HUDEP-2 (cell line): ENCODE results near the gene STK32A.
A peak's percentile ranks its signal among the peaks of the same experiment; 100 is the strongest.

ENCODE experiments used
- DNase-seq, 76 experiments: peaks; one replicate each; lab custom pipeline; 2025; ENCODE audit not compliant: unreplicated experiment in 76 of 76; lab: John Stamatoyannopoulos, UW

Gene STK32A

DNA sequence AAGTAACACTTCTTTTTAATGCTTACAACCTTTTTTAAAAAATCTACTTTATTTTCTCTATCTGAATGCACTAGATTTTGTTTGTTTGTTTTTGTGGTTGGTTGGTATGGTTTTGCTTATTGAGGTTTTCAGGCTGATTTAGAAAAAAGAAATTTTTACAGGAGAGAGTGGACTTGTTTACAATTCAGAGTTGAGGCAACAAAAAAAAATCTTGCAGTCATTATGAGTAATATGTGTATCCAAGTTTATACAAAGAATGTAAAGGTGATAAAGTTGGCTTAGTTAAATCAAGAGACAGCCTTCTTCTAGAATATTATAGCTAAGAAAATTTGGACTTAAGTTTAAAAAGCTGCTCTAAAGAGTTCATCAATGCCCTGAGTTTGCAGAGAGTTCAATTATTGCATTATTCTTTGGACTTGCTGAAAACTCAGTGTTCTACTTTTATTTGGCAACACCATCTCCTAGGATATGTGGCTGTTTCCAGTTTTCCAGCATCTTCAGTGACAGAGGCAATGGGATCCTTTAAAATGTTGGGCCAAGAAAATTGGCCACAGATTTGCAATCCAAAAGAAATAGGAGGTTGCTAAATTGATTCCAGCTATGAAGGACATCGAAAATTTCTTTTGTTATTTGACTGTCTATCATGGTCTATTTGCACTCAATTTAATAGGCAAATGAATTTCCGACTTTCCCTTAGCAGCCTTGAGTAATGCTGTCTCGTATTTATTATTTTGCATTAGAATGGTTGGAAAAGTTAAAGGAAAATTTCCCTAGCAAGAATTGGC lies 10.7 kb downstream of the STK32A start:
- no peak for DNase-seq

- DNase-seq, result no peak
Observed at GRCh38 chr5:147248561-147248960, 13.7 kb downstream of the STK32A start.

DNA sequence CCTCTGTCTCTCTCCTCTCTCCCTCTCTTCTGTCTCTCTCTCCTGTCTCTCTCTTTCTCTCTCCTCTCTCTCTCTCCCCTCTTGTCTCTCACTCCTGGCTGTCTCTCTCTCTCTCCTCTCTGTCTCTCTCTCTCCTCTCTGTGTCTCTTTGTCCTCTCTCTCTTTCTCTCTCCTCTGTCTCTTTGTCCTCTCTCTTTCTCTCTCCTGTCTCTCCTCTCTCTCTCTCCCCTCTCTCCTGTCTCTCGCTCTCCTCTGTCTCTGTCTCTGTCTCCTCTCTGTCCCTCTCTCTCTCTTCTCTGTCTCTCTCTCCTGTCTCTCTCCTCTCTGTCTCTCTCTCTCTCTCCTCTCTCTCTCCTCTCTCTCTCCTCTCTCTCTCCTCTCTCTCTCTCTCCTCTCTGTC lies 25.0 kb downstream of the STK32A start:
- no peak for DNase-seq

GRCh38 chr5:147267082-147267832 lies 32.4 kb downstream of the STK32A start:
- no peak for DNase-seq

GRCh38 chr5:147276497-147276896 lies 41.7 kb downstream of the STK32A start:
- DNase-seq, result no peak

DNA sequence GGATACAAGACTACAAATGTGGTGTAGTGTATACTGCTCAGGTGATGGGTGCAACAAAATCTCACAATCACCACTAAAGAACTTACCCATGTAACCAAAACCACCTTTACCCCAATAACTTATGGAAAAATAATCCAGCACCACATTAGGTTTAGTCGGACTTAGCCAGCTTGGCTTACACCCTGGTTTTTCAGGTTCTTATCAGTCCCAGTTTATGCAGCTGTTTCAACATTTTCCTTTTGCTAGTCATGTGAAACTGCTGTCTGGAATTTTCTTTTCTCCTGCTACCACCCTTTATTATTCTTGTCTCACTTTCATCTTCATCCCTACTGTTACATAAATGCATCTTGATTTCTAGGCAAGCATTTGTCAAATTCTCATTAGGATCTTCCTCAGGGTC lies 51.5 kb downstream of the STK32A start:
- no peak for DNase-seq

DNA sequence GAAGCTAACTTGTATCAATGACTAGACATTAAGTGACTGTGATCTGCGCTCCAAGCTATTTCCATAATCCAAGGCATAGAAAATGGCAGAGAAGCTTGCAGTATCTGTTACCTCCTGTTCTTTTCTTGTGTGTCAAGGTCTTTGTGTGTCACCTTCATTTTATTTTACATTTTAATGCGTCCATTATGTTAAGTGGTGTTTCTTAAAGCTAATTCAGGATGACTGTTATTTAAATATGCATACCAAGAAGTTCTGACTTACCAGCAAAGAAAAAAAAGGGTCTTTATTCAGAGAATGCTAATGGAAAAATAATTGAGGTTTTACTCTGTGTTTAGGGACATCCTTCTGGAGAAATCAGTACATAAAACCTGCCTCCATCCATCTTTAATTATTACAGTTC lies 52.3 kb downstream of the STK32A start:
- DNase-seq, result no peak

- DNase-seq, result no peak
Observed at GRCh38 chr5:147290261-147290660, 55.4 kb downstream of the STK32A start.

DNA sequence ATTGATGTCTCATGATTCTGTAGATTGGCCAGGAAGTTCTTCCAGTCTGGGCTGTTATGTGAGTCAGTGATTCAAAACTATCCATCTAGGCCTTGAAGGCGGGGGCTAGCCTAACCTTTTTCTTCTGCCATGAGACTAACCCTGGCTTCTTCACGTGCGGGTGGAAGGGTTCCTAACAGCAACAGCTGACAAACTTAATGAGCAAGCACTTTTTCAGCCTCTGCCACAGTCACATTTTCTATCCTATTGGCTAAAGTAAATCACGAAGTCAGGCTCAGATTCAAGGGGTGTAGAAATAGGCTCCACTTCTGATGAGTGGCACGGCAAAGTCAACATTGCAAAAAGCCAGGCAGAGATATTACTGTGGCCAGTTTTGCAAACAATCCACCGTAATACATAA lies 68.4 kb downstream of the STK32A start:
- DNase-seq, result no peak

DNA sequence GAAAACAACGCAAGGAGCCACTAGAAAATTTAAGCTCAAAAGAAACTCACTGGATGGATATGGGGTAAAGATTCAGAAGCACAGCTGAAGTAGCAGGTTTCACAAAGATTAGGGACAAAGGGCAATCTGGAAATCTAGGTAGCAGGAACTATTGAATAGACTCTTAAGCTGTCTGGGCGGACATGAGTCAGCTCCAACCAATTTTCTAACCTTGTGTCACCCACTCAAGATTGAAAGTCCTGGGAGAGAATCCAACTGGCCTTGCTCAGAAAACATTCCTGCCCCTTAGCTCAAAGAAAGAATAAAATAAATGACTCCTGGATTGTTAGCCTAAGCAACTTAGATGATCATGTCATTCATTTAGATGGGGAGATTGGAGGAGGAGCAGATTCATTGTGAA lies 69.2 kb downstream of the STK32A start:
- DNase-seq, result no peak

DNA sequence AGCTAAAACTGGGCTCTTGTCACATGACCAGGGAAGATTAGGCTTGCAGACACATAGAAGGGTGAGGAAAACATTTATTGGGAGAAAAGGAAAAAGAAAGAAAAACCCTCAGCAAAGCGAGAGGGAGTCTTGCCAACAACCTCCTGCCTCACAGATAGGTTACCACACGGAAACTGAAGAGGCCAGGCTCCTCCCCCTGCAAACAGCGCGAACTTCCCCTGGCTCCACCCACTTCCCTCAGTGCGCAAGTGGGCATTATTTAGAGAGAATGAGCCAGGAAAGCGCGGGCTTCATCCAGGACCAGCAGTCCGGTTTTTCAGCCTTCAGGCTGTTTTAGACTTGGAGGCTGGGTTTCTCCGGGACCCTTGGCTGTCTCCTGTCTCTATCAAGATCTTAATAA lies 70.3 kb downstream of the STK32A start:
- no peak for DNase-seq

- DNase-seq, result no peak
Observed at GRCh38 chr5:147306351-147306750, 71.5 kb downstream of the STK32A start.

GRCh38 chr5:147307170-147307569 lies 72.3 kb downstream of the STK32A start:
- no peak for DNase-seq

DNA sequence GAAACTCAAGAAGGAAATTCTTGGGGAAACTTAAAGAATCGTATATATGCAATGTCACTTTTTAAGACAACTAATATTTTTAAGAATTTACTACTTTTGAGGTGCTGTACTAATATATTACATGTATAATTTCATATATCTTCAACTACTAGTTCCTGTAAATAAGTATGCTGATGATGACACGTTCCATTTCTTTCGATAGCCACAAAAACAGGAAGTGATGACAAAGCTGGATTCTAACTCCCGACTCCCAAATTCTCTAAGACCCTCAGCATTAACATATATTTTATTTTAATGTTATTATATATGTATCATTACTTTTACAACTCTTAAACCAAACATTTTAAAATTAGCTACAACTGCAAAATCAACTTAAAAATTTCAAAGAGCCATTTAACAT lies 74.8 kb downstream of the STK32A start:
- DNase-seq, result no peak

DNA sequence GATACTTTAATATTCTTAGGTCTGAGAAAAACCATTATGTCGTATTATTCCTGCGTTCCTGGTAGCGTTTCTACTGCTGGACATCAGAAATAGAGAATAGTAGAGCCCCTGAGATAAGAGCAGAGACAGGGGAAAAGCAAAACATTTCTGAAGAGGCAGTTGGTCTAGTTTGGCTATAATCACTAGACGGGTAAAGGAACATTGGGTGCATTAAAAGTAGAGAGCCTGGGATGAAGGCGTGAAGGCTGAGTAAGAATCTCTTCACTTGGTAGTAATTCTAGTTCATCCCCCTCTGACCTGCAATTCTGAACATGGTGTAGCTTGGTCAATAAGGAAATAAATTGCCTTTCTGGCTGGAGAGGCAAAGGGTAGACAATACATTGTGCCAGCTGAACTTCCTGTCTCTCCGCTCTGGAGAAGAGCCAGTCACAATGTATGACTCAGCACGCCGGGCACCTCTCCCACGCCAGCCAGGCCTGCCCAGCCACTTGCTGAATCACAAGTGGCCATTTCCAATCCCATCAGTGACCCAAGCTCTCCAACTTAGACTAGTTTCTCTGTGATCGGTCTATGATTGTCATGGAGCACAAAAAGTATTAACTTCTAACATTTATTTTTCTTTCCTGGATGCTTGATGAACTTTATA lies 75.4 kb downstream of the STK32A start:
- peak in 58 of 76 experiments; percentile 1 to 67 (median 33) for DNase-seq

DNA sequence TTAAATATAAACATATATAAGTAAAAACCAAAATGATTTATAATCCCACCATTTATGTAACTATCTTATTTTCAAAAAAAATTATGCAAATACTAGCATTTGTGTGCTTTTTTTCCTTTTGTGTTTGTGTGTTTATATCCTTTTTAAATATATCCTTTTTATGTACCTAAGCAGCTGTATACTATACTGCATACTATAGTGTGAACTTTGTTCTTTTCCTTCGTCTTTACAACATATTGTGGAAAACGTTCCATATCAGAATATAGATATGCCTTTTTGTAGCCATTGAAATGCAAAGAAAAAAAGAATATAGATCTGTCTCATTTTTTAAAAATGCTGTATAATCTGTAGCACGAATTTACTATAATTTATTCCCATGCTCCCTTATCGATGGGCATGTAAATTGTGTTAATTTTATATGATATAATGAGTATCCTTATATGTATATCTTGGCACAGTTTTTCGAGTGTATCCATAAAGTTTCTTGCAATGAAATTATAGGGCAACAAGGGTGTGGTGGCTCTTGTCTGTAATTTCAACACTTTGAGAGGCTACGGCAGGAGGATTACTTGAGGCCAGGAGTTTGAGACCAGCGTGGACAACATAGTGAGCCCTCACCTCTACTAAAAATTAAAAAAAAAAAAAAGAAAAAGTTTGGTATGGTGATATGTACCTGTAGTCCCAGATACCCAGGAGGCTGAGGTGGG lies 83.3 kb downstream of the STK32A start:
- no peak for DNase-seq

DNA sequence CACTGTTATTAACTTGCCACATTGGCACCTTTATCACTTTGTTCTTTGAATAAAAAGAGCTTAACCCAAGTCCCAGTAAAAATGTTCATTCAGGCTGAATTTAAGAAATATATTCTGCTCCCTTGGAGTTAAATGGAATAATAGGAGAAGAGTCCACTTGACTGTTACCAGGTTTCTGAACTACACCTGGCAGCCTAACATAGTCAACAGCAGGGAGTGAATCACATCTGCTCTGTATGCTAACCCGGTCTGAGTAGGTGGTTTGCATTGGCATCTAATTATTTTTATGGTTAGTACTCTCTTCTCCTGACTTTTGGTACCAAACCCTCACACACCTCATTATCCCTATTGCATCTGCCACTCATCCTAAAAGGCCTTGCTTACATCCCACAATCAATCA lies 86.7 kb downstream of the STK32A start:
- DNase-seq, result no peak

DNA sequence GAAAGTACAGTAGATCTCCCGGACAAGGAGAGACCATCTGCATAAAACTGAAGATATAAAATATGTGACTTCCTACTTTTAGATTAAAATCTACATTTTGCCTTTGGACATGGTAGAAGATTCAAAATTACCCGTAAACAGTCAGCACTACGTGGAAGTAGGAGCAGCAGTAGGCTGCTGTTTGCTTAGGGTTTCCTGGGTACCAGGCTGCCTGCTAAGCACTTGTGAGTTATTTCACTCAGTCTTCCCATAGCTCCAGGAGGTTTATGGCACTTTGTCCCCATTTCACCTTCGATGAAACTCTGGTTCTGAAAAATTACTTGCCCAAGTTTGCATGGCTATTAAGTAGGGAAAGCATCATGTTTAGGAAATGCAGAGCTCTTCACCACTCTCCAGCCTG lies 92.6 kb downstream of the STK32A start:
- no peak for DNase-seq

DNA sequence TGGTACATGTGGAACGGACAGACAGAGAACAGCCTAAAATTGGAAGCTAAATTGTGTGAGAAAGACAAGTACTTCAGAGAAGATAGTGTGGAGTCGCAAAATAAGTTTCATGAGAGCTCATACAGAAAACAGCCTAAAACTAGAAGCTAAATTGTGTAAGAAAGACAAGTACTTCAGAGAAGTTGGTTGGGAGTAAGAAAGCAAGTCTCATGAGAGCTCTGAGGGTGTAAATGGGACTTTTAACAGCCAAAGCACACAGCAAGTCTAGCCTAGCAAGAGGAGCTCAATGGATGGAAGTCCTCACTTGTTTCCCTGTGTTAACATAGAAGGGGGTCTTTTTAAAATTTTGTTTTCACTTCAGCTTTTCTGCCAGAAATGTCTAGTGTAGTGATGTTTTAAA lies 93.1 kb downstream of the STK32A start:
- DNase-seq, result no peak

- no peak for DNase-seq
Observed at GRCh38 chr5:147332658-147333057, 97.8 kb downstream of the STK32A start.

GRCh38 chr5:147336876-147337275 lies 102.0 kb downstream of the STK32A start:
- DNase-seq, result no peak
